K562 (cell line): Measurements from ENCODE around the gene SNAI1. TPM values are rescaled to one million over a fixed set of nuclear protein-coding genes. Genes with fewer than 3 reads are reported as not detected.

Source experiments
- ATAC-seq: fragments of 200-7000 bp; cut with Tn5 transposase; 3 replicates; pipeline ENCODE4 v1.9.1; 2020; ENCODE audit warnings: moderate library complexity
- BruUV-seq: library from RNA; stranded (reverse); fragments of 400-500 nt; replicated peaks from 2 replicates; lab custom pipeline; 2021; lab: Mats Ljungman, UMichigan
- CTCF ChIA-PET: fragments of 300-600 bp; formaldehyde crosslinking; extraction: SDS; loops from one replicate; lab custom pipeline; 2021; ENCODE audit warnings: low intra/inter-chr PET ratio; lab: Yijun Ruan, JAX
- POLR2A ChIA-PET: fragments of 300-600, 350-650 bp; sonication (Branson Sonifier 250); formaldehyde crosslinking; extraction: SDS; loops from one replicate; lab custom pipeline; 2021; ENCODE audit warnings: antibody characterized with exemption, inconsistent platforms; lab: Yijun Ruan, JAX
- DNase-seq, 4 experiments: peaks; one replicate each; pipeline versions ENCODE4 v3.0.0 to v3.0.0-alpha.2; 2011 to 2018; ENCODE audit warnings: low spot score in 3 of 4, mixed read lengths in 3 of 4; ENCODE audit errors: extremely low read depth in 1 of 4
- FAIRE-seq: peaks from 2 replicates; lab custom pipeline; 2011; peaks lifted over from hg19 to GRCh38; lab: Jason Lieb, UNC
- H2AFZ ChIP-seq: 2 replicates; pipeline ENCODE4 v1.6.0; 2011; ENCODE audit warnings: low read depth, low read length, control low read depth, inconsistent platforms
- H3K27ac ChIP-seq: fragments of 200-600 bp; 3 replicates; pipeline ENCODE4 v1.8.0; 2011; ENCODE audit warnings: low read depth, mild to moderate bottlenecking, control low read depth, inconsistent platforms, low read length, moderate library complexity, mixed read lengths; ENCODE audit errors: extremely low read depth
- H3K27me3 ChIP-seq, 2 experiments: fragments of 300-600 bp in 1 of 2; 2 replicates in 1 of 2; 3 replicates in 1 of 2; pipeline versions ENCODE4 v1.6.0 to v1.8.0; 2011; ENCODE audit warnings: inconsistent platforms in 2 of 2, low read length in 2 of 2, mild to moderate bottlenecking in 1 of 2, mixed read lengths in 1 of 2, moderate library complexity in 1 of 2; ENCODE audit not compliant: control insufficient read depth in 2 of 2, insufficient read depth in 2 of 2
- H3K36me3 ChIP-seq: fragments of 300-600 bp; 3 replicates; pipeline ENCODE4 v1.8.0; 2011; ENCODE audit warnings: mild to moderate bottlenecking, low read length, inconsistent platforms; ENCODE audit not compliant: control insufficient read depth, insufficient read depth
- H3K4me1 ChIP-seq, 2 experiments: fragments of 200-600 bp in 1 of 2; replicated peaks in 1 of 2; 2 replicates in 1 of 2; 3 replicates in 1 of 2; pipeline versions ENCODE4 v1.5.1 to v1.8.0; 2011; ENCODE audit warnings: inconsistent platforms in 2 of 2, low read length in 2 of 2, mild to moderate bottlenecking in 1 of 2, mixed read lengths in 1 of 2, moderate library complexity in 1 of 2; ENCODE audit not compliant: control insufficient read depth in 2 of 2, insufficient read depth in 2 of 2
- H3K4me2 ChIP-seq: 2 replicates; pipeline ENCODE4 v1.6.1; 2011; ENCODE audit warnings: low read length, control low read depth, inconsistent platforms, mixed read lengths; ENCODE audit not compliant: insufficient read depth
- H3K4me3 ChIP-seq: fragments of 200-600 bp; sonication (generic), shearing (Covaris generic); 2 replicates; pipeline ENCODE4 v1.5.1; 2016; ENCODE audit warnings: control low read depth, inconsistent platforms
- H3K79me2 ChIP-seq: fragments of 200-600 bp; 3 replicates; pipeline ENCODE4 v1.8.0; 2011; ENCODE audit warnings: low read length, inconsistent platforms; ENCODE audit not compliant: control insufficient read depth, insufficient read depth
- H3K9ac ChIP-seq, 2 experiments: 2 replicates each; pipeline versions ENCODE4 v1.6.0 to v1.6.1; 2011; ENCODE audit warnings: low read depth in 2 of 2, low read length in 2 of 2, control low read depth in 1 of 2, inconsistent platforms in 1 of 2, mild to moderate bottlenecking in 1 of 2, mixed read lengths in 1 of 2; ENCODE audit not compliant: insufficient read depth in 1 of 2
- H3K9me1 ChIP-seq: one replicate; pipeline ENCODE4 v1.6.0; 2011; ENCODE audit warnings: inconsistent platforms, mild to moderate bottlenecking, low read length, moderate library complexity; ENCODE audit not compliant: control insufficient read depth, insufficient read depth
- H3K9me3 ChIP-seq: replicated peaks from 2 replicates; pipeline ENCODE4 v1.5.1; 2011; ENCODE audit warnings: low read depth, low read length, inconsistent platforms; ENCODE audit not compliant: control insufficient read depth, insufficient read depth
- H4K20me1 ChIP-seq: replicated peaks from 2 replicates; pipeline ENCODE4 v1.6.1; 2011; ENCODE audit warnings: low read length, inconsistent platforms, mixed read lengths; ENCODE audit not compliant: control insufficient read depth, insufficient read depth
- ATF1 ChIP-seq, 2 experiments: fragments of 450-650 bp in 1 of 2; IDR thresholded peaks; 2 replicates each; pipeline ENCODE4 v1.6.1; 2016; ENCODE audit warnings: missing compliant biosample characterization in 1 of 2, missing genetic modification characterization in 1 of 2
- DACH1 ChIP-seq: fragments of 450-650 bp; IDR thresholded peaks from 2 replicates; pipeline ENCODE4 v1.6.1; 2018; ENCODE audit not compliant: partially characterized antibody
- E2F6 ChIP-seq, 2 experiments: IDR thresholded peaks; 2 replicates each; pipeline ENCODE4 v1.6.1; 2011; ENCODE audit warnings: borderline replicate concordance in 1 of 2, control low read depth in 1 of 2, low read depth in 1 of 2, low read length in 1 of 2, mild to moderate bottlenecking in 1 of 2, mixed read lengths in 1 of 2, moderate library complexity in 1 of 2; ENCODE audit not compliant: insufficient read depth in 1 of 2, insufficient read length in 1 of 2, poor library complexity in 1 of 2, severe bottlenecking in 1 of 2; ENCODE audit errors: extremely low read depth in 1 of 2
- JUND ChIP-seq, 2 experiments: IDR thresholded peaks; 2 replicates in 1 of 2; 3 replicates in 1 of 2; pipeline ENCODE4 v1.6.1; 2011; ENCODE audit warnings: borderline replicate concordance in 2 of 2, low read depth in 2 of 2, low read length in 2 of 2, improper control_type of control experiment in 1 of 2, missing biosample characterization in 1 of 2, missing genetic modification characterization in 1 of 2, missing genetic modification reagents in 1 of 2
- MIER1 ChIP-seq: fragments of 450-650 bp; IDR thresholded peaks from 2 replicates; pipeline ENCODE4 v1.6.1; 2016; ENCODE audit warnings: antibody characterized with exemption, mild to moderate bottlenecking, low read depth
- MTA1 ChIP-seq: fragments of 450-650 bp; IDR thresholded peaks from 2 replicates; pipeline ENCODE4 v1.6.1; 2017; ENCODE audit warnings: borderline replicate concordance
- MXD1 ChIP-seq: fragments of 250-450 bp; sonication (Bioruptor Pico); IDR thresholded peaks from 2 replicates; pipeline ENCODE4 v1.8.0; 2021; ENCODE audit warnings: borderline replicate concordance, mild to moderate bottlenecking, moderate library complexity; ENCODE audit not compliant: poor library complexity, severe bottlenecking
- PHF8 ChIP-seq: fragments of 200-600 bp; sonication (generic); IDR thresholded peaks from 2 replicates; pipeline ENCODE4 v1.6.1; 2012; ENCODE audit warnings: mixed run types, mild to moderate bottlenecking, inconsistent platforms, low read length, moderate library complexity, borderline replicate concordance
- PTBP1 ChIP-seq: fragments of 200-400 bp; formaldehyde crosslinking; IDR thresholded peaks from 2 replicates; pipeline ENCODE4 v1.6.1; 2017; ENCODE audit warnings: low read depth, low read length
- RHOXF2B ChIP-seq: fragments of 250-450 bp; sonication (Bioruptor Pico); conservative IDR thresholded peaks from 2 replicates; pipeline ENCODE4 v1.5.1; 2021
- STAT5A ChIP-seq: IDR thresholded peaks from 2 replicates; pipeline ENCODE4 v1.6.1; 2012; ENCODE audit warnings: low read length, inconsistent platforms, borderline replicate concordance
- STAT6 ChIP-seq: sonication (generic); formaldehyde crosslinking; IDR thresholded peaks from 2 replicates; pipeline ENCODE4 v1.8.1; 2023; ENCODE audit warnings: mild to moderate bottlenecking, missing genetic modification reagents
- ZBTB8A ChIP-seq: fragments of 450-650 bp; IDR thresholded peaks from 2 replicates; pipeline ENCODE4 v1.6.1; 2018; ENCODE audit warnings: mild to moderate bottlenecking, moderate library complexity; ENCODE audit not compliant: partially characterized antibody
- ZKSCAN1 ChIP-seq: fragments of 150-350 bp; IDR thresholded peaks from 2 replicates; pipeline ENCODE4 v1.6.1; 2016; ENCODE audit warnings: low read depth, low read length
- ZNF644 ChIP-seq: fragments of 200-800 bp; sonication (Bioruptor generic); IDR thresholded peaks from 2 replicates; pipeline ENCODE4 v1.6.1; 2016; ENCODE audit warnings: low read depth, missing genetic modification characterization, missing compliant biosample characterization
- WGBS: fragments of 100-300 bp; shearing (Covaris generic); methylation state at CpG from one replicate; pipeline ENCODE4 v1.1.6; 2016; ENCODE audit warnings: low coverage, mixed read lengths; ENCODE audit not compliant: insufficient coverage; ENCODE audit errors: missing lambda C conversion rate; 5-methylcytosine and 5-hydroxymethylcytosine counted together
- in situ Hi-C: fragments of 300-500 bp; cut with MboI; formaldehyde crosslinking; loops from 4 replicates; pipeline ENCODE4 v1.15.0; 2018; ENCODE audit warnings: inconsistent platforms, mixed read lengths
- intact Hi-C: fragments of 100-400 bp; cut with micrococcal nuclease; formaldehyde crosslinking; loops from 2 replicates; pipeline ENCODE4 v1.14.2; 2022
- polyA plus RNA-seq, 8 experiments: library from polyadenylated mRNA; depleted of rRNA in 4 of 8; stranded (reverse) in 5 of 8; unstranded in 3 of 8; fragments of >200 nt; fragmentation: Nextera tagmentation in 2 of 8; fragmentation: Illumina TruSeq in 1 of 8; extraction: Ambion mirVana in 2 of 8; extraction: Trizol in 1 of 8; gene quantifications; 2 replicates each; pipeline versions ENCODE4 v1.2.1 to v1.2.3, GENCODE V29; 2011 to 2014; ENCODE audit warnings: inconsistent platforms in 1 of 8, missing spikeins in 1 of 8
- total RNA-seq, 7 experiments: library from RNA; depleted of rRNA in 6 of 7; stranded (reverse); fragments of >200 nt in 6 of 7; fragmentation: Illumina TruSeq in 2 of 7; extraction: Trizol in 2 of 7; gene quantifications; 2 replicates each; pipeline versions ENCODE4 v1.2.1 to v1.2.3, GENCODE V29; 2011 to 2021; ENCODE audit warnings: low replicate concordance in 1 of 7

SNAI1 gene
- total and polyA plus RNA-seq, 9 of the 15 experiments (the other 6 are each of a cell fraction or from before 2014, with no cell fraction given) = 0.32 to 11.6 (median 2.0) TPM

GRCh38 chr20:50012282-50013263 lies 29.8 kb downstream of the SNAI1 start:
- peaks cover 39 to 49% of the 10 kb centered on the region in 2 experiments for H3K4me1 ChIP-seq
- FAIRE-seq = peak; percentile 93
- no peaks in the 10 kb centered on the region for H3K9me3 ChIP-seq
- intact Hi-C loops = no loop called here
- H4K20me1 ChIP-seq = no peaks in the 10 kb centered on the region
- no peaks in the 10 kb centered on the region for H3K27me3 ChIP-seq
- H3K4me2 ChIP-seq = peak overlapping the region; percentile 69
- ChIA-PET POLR2A (interaction anchor here (0.6 to 3.4 kb wide), 13 partner anchors 8 to 549 kb away, joined by 3 to 19 read pairs (median 4); partner anchors contain the start of gene SNAI1), CTCF (no interaction called here)
- H3K9me1 ChIP-seq = no peaks in the 10 kb centered on the region
- BruUV-seq = no TSS peak
- H3K79me2 ChIP-seq = no peaks in the 10 kb centered on the region; the same call in 2 of the 3 replicates
- H3K9ac ChIP-seq = peak overlapping the region; percentile 51 to 88
- peak overlapping the region; percentile 27 for H3K4me3 ChIP-seq
- peak; percentile 80 for ATAC-seq
- H3K27ac ChIP-seq = peak overlapping the region; percentile 54
- 11% methylated on average over 12 of the region's 12 CpGs for WGBS
- peak; percentile 78 to 88 (median 85) for DNase-seq
- no peaks in the 10 kb centered on the region for H3K36me3 ChIP-seq
- H2AFZ ChIP-seq = peak overlapping the region; percentile 92
- in situ Hi-C loops = no loop called here
- TF ChIP-seq DACH1 = peak; percentile 4
- no peak for TF ChIP-seq ZBTB8A
- TF ChIP-seq ATF1 (CRISPR knock-in tag; IDR thresholded peaks at IDR 0.05) = no peak
- TF ChIP-seq ATF1 (tag; IDR thresholded peaks at IDR 0.05) = peak; percentile 43; the same call in 1 of the 2 replicates
- TF ChIP-seq MTA1 = peak; percentile 83
- TF ChIP-seq PTBP1 = no peak
- peak; percentile 60; the same call in 1 of the 2 replicates for TF ChIP-seq STAT5A
- TF ChIP-seq STAT6 (CRISPR knock-in tag) = no peak
- TF ChIP-seq MXD1 (CRISPR knock-in tag) = no peak
- TF ChIP-seq RHOXF2B (CRISPR knock-in tag) = no peak
- TF ChIP-seq E2F6 (IDR thresholded peaks at IDR 0.05; ENCODE audit: borderline replicate concordance in 1 of 2, extremely low read depth in 1 of 2, insufficient read depth in 1 of 2, insufficient read length in 1 of 2, low read depth in 1 of 2, low read length in 1 of 2, poor library complexity in 1 of 2, severe bottlenecking in 1 of 2) = peak in 1 of 2 experiments; percentile 31
- peak; percentile 99 for TF ChIP-seq ZKSCAN1
- peak; percentile 23; the same call in 1 of the 2 replicates for TF ChIP-seq PHF8
- TF ChIP-seq ZNF644 (tag) = no peak
- TF ChIP-seq JUND (IDR thresholded peaks at IDR 0.05; ENCODE audit: borderline replicate concordance, low read depth, low read length) = no peak; the same call in 1 of the 2 replicates
- TF ChIP-seq JUND (tag; IDR thresholded peaks at IDR 0.05; ENCODE audit: borderline replicate concordance, low read depth, low read length) = peak; percentile 17; the same call in 1 of the 3 replicates
- 0 out of 2 replicates have a peak, but pooled peaks have one; percentile 24 for TF ChIP-seq MIER1
